Measurements from ENCODE around the gene AGPAT4. TPM values are rescaled to one million over a fixed set of nuclear protein-coding genes. Genes with fewer than 3 reads are reported as not detected.

Gene AGPAT4
- total and polyA plus RNA-seq, 5 donors: 1.5 to 5.1 (median 3.1) TPM

DNA sequence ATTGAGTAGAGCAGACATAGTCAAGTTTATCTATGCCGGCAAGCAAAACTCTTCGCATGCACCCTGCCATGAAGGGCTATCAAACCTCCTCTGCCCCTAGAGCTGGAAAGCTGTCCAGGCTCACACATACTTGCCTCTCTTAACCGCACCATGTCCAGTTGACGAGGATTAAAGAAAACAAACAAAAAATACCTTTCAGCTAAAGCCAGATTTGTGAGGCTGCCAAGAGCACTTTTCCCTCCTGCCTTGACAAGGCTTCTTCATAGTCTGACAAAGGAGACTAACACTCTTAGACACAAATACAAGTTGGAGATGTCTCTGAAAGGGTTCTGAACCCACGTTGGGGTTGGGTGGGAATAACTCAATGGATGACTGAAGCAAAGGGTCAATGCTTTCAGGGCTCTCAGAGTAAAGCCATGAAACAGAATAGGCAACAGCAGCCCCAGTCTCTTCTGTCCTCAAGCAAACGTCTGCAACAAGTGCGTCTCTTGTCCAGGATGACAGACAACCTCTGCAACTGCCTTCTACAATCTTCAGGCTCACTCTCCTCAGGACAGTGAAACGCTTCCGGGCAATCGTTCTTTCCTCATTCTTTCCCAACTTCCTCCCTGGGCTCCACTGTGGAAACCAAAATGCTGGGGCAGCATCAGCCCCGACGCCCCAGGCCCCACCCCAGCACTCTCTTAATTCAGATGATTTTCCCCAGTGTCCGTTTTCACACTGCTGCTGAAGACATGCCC, 57.8 kb downstream of the AGPAT4 start:
- H3K4me3 ChIP-seq (ENCODE audit: low read length): no peak overlapping the region
- no peaks in the 10 kb centered on the region for H3K9me3 ChIP-seq (ENCODE audit: control insufficient read depth, low read length)
- no peak overlapping the region for H3K27ac ChIP-seq (ENCODE audit: low read length)
- DNase-seq: no peak
- WGBS: 93% methylated on average over 13 of the region's 13 CpGs
- intact Hi-C loops (cut with DNase I): no loop called here
- no peak for ATAC-seq
- no peaks in the 10 kb centered on the region for H3K4me1 ChIP-seq (ENCODE audit: control insufficient read depth, insufficient read depth, low read length)
- no peaks in the 10 kb centered on the region for H3K27me3 ChIP-seq (ENCODE audit: control insufficient read depth, insufficient read depth)

DNA sequence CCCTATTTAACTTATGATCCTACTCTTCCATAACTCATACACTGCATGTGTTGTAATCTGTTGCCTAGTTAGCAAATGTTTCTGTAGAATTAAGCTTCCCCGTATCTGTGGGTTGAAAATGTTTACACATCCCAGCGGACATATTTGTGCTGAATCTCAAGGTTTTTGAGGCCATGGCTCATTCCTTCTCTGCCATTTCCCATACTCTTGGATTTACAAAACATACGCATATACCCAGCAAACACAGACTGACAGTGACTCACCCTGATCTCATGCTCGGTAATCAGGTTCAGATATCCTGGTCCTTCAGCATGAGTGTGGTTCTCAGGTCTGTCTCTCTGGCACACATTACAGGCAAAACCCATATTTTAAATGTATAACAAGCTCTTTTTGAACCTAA, 58.7 kb downstream of the AGPAT4 start:
- no peaks in the 10 kb centered on the region for H3K9me3 ChIP-seq (ENCODE audit: control insufficient read depth, low read length)
- H3K4me1 ChIP-seq (ENCODE audit: control insufficient read depth, insufficient read depth, low read length): no peaks in the 10 kb centered on the region
- DNase-seq (no peak), ATAC-seq (no peak)
- intact Hi-C loops (cut with DNase I): no loop called here
- no peak overlapping the region for H3K27ac ChIP-seq (ENCODE audit: low read length)
- H3K27me3 ChIP-seq (ENCODE audit: control insufficient read depth, insufficient read depth): no peaks in the 10 kb centered on the region
- 89% methylated on average over 4 of the region's 4 CpGs for WGBS
- H3K4me3 ChIP-seq (ENCODE audit: low read length): no peak overlapping the region

DNA sequence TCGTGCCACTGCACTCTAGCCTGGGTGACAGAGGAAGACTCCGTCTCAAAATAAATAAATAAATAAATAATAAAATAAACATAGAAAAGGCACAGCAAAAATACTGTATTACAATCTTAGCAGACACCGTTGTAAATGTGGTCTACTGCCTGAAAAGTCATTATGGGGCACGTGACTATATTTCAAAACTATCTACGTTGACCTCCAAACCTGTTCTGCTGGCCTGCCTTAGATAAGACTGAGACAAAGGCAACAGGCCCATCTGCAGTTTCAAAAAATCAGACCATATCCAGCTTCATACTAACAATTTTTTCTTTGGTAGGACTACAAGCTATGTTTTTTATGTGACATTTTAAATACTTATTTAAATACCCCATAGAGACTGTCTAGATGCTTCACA, 59.1 kb downstream of the AGPAT4 start:
- intact Hi-C loops (cut with DNase I): no loop called here
- H3K4me1 ChIP-seq (ENCODE audit: control insufficient read depth, insufficient read depth, low read length): no peaks in the 10 kb centered on the region
- H3K4me3 ChIP-seq (ENCODE audit: low read length): no peak overlapping the region
- DNase-seq: no peak
- H3K9me3 ChIP-seq (ENCODE audit: control insufficient read depth, low read length): no peaks in the 10 kb centered on the region
- 96% methylated on average over 5 of the region's 5 CpGs for WGBS
- ATAC-seq: no peak
- H3K27me3 ChIP-seq (ENCODE audit: control insufficient read depth, insufficient read depth): no peaks in the 10 kb centered on the region
- H3K27ac ChIP-seq (ENCODE audit: low read length): no peak overlapping the region

DNA sequence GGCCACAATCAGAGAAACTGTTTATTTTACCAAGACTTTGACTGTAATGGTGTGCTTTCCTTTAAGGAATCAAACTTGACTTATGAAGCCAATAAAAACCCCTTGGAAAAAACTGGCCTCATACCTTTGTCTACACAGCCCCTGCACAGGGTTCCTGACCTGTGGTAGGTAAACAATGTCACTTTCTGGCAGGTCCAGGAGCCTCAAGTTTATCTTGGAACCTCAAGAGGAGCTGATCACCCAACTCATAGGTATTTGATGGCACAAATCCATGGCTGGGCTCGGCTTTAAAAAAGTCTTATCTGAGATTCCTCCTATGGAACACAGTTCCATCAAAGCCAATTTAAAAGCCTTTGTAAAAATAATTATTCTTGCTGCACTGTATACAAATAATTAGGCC, 61.0 kb downstream of the AGPAT4 start:
- DNase-seq: no peak
- intact Hi-C loops (cut with DNase I): no loop called here
- WGBS: 69% methylated on average over 1 of the region's 1 CpG

DNA sequence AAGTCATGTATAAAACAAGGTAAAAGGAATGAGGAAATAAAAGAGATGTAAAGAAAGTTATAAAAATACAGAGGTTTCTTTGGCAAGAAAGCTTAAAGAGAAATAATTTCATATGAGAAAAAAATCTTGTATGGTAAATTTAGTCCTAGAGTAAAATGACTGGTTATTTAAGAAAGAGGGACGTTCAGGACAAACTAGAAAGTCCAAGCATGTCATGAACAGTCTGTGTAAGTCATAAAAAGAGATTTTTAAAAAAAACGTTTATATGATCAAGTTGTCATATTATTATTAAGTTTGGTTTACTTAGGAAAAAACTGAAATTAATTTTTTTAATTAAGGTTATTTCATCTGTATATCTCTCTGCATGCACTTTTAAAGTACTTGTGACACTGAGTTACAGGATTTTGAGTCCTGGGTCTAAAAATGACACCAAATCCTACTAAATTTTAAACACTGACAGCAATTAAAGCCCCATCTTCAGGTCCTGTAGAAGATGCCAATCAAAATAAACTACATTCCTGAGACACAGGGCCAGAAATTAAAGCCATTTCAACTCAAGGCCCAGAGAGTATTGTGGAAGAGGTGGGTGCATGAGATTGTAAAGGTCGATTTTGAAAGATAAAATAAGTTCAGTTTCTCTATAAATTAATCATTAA, 62.4 kb downstream of the AGPAT4 start:
- H3K27ac ChIP-seq (ENCODE audit: low read length): no peak overlapping the region
- H3K4me1 ChIP-seq (ENCODE audit: control insufficient read depth, insufficient read depth, low read length): no peaks in the 10 kb centered on the region
- DNase-seq (no peak), ATAC-seq (no peak)
- intact Hi-C loops (cut with DNase I): no loop called here
- no peak overlapping the region for H3K4me3 ChIP-seq (ENCODE audit: low read length)
- H3K9me3 ChIP-seq (ENCODE audit: control insufficient read depth, low read length): no peaks in the 10 kb centered on the region
- no peaks in the 10 kb centered on the region for H3K27me3 ChIP-seq (ENCODE audit: control insufficient read depth, insufficient read depth)
- 85% methylated on average over 3 of the region's 3 CpGs for WGBS

More for the DNA sequence above, 61.0 kb downstream of the AGPAT4 start:
- H3K27me3 ChIP-seq (ENCODE audit: control insufficient read depth, insufficient read depth): no peaks in the 10 kb centered on the region
- no peak overlapping the region for H3K4me3 ChIP-seq (ENCODE audit: low read length)
- no peak overlapping the region for H3K27ac ChIP-seq (ENCODE audit: low read length)
- no peaks in the 10 kb centered on the region for H3K4me1 ChIP-seq (ENCODE audit: control insufficient read depth, insufficient read depth, low read length)
- no peaks in the 10 kb centered on the region for H3K9me3 ChIP-seq (ENCODE audit: control insufficient read depth, low read length)
- no peak for ATAC-seq

DNA sequence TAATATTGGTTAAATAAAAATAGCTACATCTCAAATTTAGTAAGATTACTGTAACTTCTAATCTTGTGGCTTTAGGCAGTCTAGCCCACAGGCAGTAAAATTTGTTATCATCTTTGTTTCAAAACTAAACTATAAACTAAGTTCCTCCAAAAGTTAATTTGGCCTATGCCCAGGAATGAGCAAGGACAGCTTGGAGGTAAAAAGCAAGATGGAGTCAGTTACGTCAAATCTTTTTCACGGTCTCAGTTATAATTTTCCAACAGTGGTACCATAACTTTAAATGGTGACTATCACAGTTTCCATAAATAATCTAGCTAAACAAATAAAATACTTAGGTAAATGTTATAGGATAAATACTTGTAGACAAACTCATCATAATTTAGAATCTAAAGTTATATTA, 63.0 kb downstream of the AGPAT4 start:
- WGBS: 97% methylated on average over 2 of the region's 2 CpGs
- intact Hi-C loops (cut with DNase I): no loop called here
- Histone ChIP-seq H3K4me1 (ENCODE audit: control insufficient read depth, insufficient read depth, low read length) (no peaks in the 10 kb centered on the region), H3K4me3 (ENCODE audit: low read length) (no peak overlapping the region), H3K27ac (ENCODE audit: low read length) (no peak overlapping the region), H3K9me3 (ENCODE audit: control insufficient read depth, low read length) (no peaks in the 10 kb centered on the region), H3K27me3 (ENCODE audit: control insufficient read depth, insufficient read depth) (no peaks in the 10 kb centered on the region)
- ATAC-seq (no peak), DNase-seq (no peak)

DNA sequence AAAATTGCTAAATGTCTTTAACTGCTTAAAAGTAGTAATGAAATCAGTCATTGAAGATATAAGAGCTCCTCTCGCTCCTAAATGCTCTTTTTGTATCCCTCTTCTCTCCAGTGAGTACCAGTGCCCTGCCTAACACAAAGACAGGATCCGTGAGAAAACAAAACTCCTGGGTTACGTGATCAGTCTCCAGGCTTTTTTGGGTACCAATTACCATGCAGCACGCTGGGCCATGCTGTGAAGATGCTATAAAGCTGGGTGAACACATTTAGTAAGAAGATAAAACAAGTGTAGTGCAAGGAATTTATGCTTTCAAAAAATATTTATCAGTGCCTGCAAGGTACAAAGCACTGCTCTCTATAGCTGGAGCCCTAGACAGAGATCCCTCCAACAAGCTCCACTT, 66.7 kb downstream of the AGPAT4 start:
- H3K27me3 ChIP-seq (ENCODE audit: control insufficient read depth, insufficient read depth): no peaks in the 10 kb centered on the region
- H3K4me1 ChIP-seq (ENCODE audit: control insufficient read depth, insufficient read depth, low read length): no peaks in the 10 kb centered on the region
- H3K9me3 ChIP-seq (ENCODE audit: control insufficient read depth, low read length): no peaks in the 10 kb centered on the region
- 75% methylated on average over 4 of the region's 4 CpGs for WGBS
- intact Hi-C loops (cut with DNase I): no loop called here
- DNase-seq: no peak
- no peak for ATAC-seq
- no peak overlapping the region for H3K27ac ChIP-seq (ENCODE audit: low read length)
- H3K4me3 ChIP-seq (ENCODE audit: low read length): no peak overlapping the region

DNA sequence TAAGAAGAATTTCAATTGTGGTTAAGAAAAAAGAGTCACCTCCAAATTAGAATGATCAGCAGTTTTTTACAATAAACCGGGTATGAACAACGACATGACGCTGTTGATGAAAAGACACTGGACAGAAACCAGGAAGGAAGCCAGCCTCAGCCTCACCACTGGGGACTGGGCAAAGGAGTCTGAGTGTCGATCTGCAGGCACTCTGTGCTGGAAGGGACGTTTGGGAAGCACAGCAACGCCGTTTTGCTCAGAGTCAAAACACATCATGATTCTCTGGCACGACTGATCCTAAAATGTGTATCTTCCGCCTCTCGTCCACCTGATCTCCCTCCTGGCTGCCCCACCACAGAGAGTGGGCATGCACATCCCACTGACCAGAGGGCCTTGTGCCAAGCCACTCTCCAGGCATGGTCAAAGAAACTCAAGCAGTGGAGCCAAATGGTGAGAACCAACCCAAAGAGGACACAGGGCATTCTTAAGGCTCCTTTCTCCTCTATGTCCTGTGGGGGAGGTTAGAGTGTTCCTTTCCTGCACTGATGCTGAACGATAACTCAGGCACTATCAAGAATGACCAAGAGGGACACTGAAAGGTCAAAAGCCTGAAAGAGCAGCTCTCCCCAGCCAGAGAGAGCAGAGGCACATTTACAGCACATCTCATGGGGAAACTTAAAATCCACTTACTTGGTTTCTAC, 68.8 kb downstream of the AGPAT4 start:
- 59% methylated on average over 11 of the region's 11 CpGs for WGBS
- intact Hi-C loops (cut with DNase I): no loop called here

DNA sequence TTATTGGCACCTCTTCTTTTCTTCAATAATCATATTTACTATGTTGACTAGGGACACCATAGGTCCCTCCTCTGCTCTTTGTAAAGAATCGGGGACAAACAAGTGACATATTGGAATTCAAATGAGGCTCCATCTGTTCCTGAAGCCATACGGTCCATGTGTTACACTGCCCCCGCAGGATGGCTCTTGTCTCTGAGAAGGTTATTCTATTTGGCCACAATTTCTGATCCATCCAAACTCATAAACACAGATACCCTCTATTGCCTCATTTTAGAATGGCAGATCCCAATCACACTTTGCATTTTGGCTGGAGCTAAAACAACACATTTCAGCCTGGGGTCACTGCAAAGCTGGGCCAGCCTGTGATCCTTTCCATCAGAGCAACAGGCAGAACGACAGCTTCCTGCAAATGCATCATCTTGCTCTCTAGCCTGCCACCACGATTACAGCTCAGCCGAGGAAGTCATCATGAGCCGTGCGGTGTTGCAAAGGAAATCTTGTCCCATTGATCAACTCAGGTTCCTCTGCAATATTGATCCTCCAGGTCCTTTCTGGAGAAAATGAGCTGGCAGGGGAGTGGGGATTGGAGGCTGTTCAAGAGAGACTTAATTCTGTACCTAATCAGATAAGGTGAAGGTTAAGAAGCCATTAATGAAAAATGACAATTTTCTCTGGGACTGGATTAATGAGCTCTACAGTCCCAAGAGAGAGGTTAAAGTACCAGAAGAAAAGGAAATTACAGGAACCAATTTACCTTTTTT, 73.1 kb downstream of the AGPAT4 start:
- no peak for DNase-seq
- WGBS: 72% methylated on average over 8 of the region's 8 CpGs
- H3K27ac ChIP-seq (ENCODE audit: low read length): no peak overlapping the region
- H3K9me3 ChIP-seq (ENCODE audit: control insufficient read depth, low read length): no peaks in the 10 kb centered on the region
- H3K27me3 ChIP-seq (ENCODE audit: control insufficient read depth, insufficient read depth): no peaks in the 10 kb centered on the region
- H3K4me1 ChIP-seq (ENCODE audit: control insufficient read depth, insufficient read depth, low read length): no peaks in the 10 kb centered on the region
- ATAC-seq: no peak
- no peak overlapping the region for H3K4me3 ChIP-seq (ENCODE audit: low read length)
- intact Hi-C loops (cut with DNase I): no loop called here

More for the DNA sequence above, 68.8 kb downstream of the AGPAT4 start:
- no peaks in the 10 kb centered on the region for H3K4me1 ChIP-seq (ENCODE audit: control insufficient read depth, insufficient read depth, low read length)
- H3K9me3 ChIP-seq (ENCODE audit: control insufficient read depth, low read length): no peaks in the 10 kb centered on the region
- DNase-seq: no peak
- no peak overlapping the region for H3K27ac ChIP-seq (ENCODE audit: low read length)
- no peak overlapping the region for H3K4me3 ChIP-seq (ENCODE audit: low read length)
- no peaks in the 10 kb centered on the region for H3K27me3 ChIP-seq (ENCODE audit: control insufficient read depth, insufficient read depth)
- ATAC-seq: no peak

DNA sequence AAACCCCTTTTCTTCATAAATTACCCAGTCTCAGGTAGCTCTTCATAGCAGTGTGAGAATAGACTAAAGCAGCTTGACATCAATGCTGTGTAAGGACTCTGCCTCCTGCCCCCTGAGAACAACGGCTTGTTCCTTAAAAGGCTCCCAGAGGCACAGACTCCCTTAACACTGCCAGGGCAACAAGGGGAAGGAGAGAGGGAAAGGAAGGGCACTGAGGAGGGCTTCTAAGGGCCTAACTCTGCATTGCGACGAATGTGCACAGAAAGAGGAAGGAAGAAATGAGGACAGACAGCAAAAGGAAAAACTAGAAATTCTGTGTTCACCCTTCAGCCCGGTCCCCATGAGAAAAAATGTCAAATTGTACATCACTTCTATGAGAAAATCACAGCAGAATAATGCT, 74.0 kb downstream of the AGPAT4 start:
- DNase-seq (no peak), ATAC-seq (peak in 1 of 2 donors; percentile 36)

More for the DNA sequence above, 74.0 kb downstream of the AGPAT4 start:
- Histone ChIP-seq H3K27ac (ENCODE audit: low read length) (no peak overlapping the region), H3K9me3 (ENCODE audit: control insufficient read depth, low read length) (no peaks in the 10 kb centered on the region), H3K27me3 (ENCODE audit: control insufficient read depth, insufficient read depth) (no peaks in the 10 kb centered on the region), H3K4me1 (ENCODE audit: control insufficient read depth, insufficient read depth, low read length) (peaks cover 3% of the 10 kb centered on the region), H3K4me3 (ENCODE audit: low read length) (no peak overlapping the region)
- WGBS: 88% methylated on average over 4 of the region's 4 CpGs
- intact Hi-C loops (cut with DNase I): no loop called here
